B cell (primary cell): ENCODE measurements around the gene POU3F3. TPM values are rescaled to one million over a fixed set of nuclear protein-coding genes. Genes with fewer than 3 reads are reported as not detected.

Experiments
- ATAC-seq: fragments of 200-7000 bp; cut with Tn5 transposase; one replicate; pipeline ENCODE4 v1.10.0; 2021; ENCODE audit warnings: low read depth, mild to moderate bottlenecking, moderate number of reproducible peaks, moderate library complexity
- CTCF ChIA-PET: fragments of 350-600 bp; sonication (Branson Sonifier 250); formaldehyde crosslinking; loops from one replicate; lab custom pipeline; 2021; ENCODE audit warnings: antibody characterized with exemption, inconsistent platforms; lab: Charles Lee
- POLR2A ChIA-PET: fragments of 350-600 bp; sonication (Branson Sonifier 250); formaldehyde crosslinking; loops from one replicate; lab custom pipeline; 2021; ENCODE audit warnings: antibody characterized with exemption; lab: Charles Lee
- DNase-seq: peaks from one replicate; pipeline ENCODE4 v3.0.0; 2013
- H2AFZ ChIP-seq: 2 replicates; pipeline ENCODE4 v1.6.1; 2012; ENCODE audit warnings: mild to moderate bottlenecking, low read depth, low read length; ENCODE audit not compliant: insufficient read depth, poor library complexity, severe bottlenecking
- H3K27ac ChIP-seq, 2 donors: 1 replicate in 1 of 2; 2 replicates in 1 of 2; pipeline ENCODE4 v1.5.1; 2012 to 2013; ENCODE audit warnings: low read length in 2 of 2, mild to moderate bottlenecking in 2 of 2, moderate library complexity in 1 of 2
- H3K27me3 ChIP-seq, 4 experiments: fragments of 200-600 bp in 1 of 4; sonication (generic) in 1 of 4; replicated peaks in 1 of 4; 1 replicate in 2 of 4; 2 replicates in 2 of 4; pipeline versions ENCODE4 v1.6.1 to v1.7.0; 2013 to 2016; ENCODE audit warnings: low read length in 3 of 4, mild to moderate bottlenecking in 2 of 4, mixed read lengths in 1 of 4, moderate library complexity in 1 of 4; ENCODE audit not compliant: insufficient read depth in 4 of 4, control insufficient read depth in 3 of 4; ENCODE audit errors: control extremely low read depth in 1 of 4
- H3K36me3 ChIP-seq, 2 experiments: replicated peaks in 1 of 2; 1 replicate in 1 of 2; 2 replicates in 1 of 2; pipeline versions ENCODE4 v1.6.1 to v1.7.1; 2013; ENCODE audit warnings: low read length in 1 of 2; ENCODE audit not compliant: insufficient read depth in 2 of 2, control insufficient read depth in 1 of 2; ENCODE audit errors: control extremely low read depth in 1 of 2, extremely low read depth in 1 of 2
- H3K4me1 ChIP-seq, 2 donors: fragments of 200-600 bp in 1 of 2; sonication (generic) in 1 of 2; 1 replicate in 1 of 2; 2 replicates in 1 of 2; pipeline versions ENCODE4 v1.5.1 to v1.6.1; 2013 to 2017; ENCODE audit warnings: low read length in 2 of 2; ENCODE audit not compliant: control insufficient read depth in 2 of 2, insufficient read depth in 2 of 2
- H3K4me2 ChIP-seq: replicated peaks from 2 replicates; pipeline ENCODE3; 2012; ENCODE audit warnings: mild to moderate bottlenecking, low read depth, low read length; ENCODE audit not compliant: poor library complexity, severe bottlenecking
- H3K4me3 ChIP-seq, 5 experiments: fragments of 200-600 bp in 1 of 5; sonication (generic) in 1 of 5; 1 replicate in 3 of 5; 2 replicates in 2 of 5; pipeline versions ENCODE4 v1.5.1 to v1.7.0; 2011 to 2016; ENCODE audit warnings: low read length in 4 of 5, mild to moderate bottlenecking in 4 of 5, low read depth in 2 of 5, control low read depth in 1 of 5, moderate library complexity in 1 of 5; ENCODE audit not compliant: insufficient read depth in 1 of 5; ENCODE audit errors: control extremely low read depth in 1 of 5, extremely low read depth in 1 of 5
- H3K79me2 ChIP-seq: fragments of 200-600 bp; sonication (generic); one replicate; pipeline ENCODE4 v1.6.0; 2016; ENCODE audit warnings: low read length; ENCODE audit not compliant: control insufficient read depth, insufficient read depth
- H3K9ac ChIP-seq: fragments of 200-600 bp; sonication (generic); 2 replicates; pipeline ENCODE4 v1.6.1; 2017; ENCODE audit warnings: mild to moderate bottlenecking, low read length, moderate library complexity
- H3K9me3 ChIP-seq, 3 donors: one replicate each; pipeline versions ENCODE4 v1.6.1 to v1.7.1; 2013; ENCODE audit warnings: low read length in 2 of 3; ENCODE audit not compliant: control insufficient read depth in 2 of 3, insufficient read depth in 1 of 3; ENCODE audit errors: control extremely low read depth in 1 of 3
- H4K20me1 ChIP-seq: 2 replicates; pipeline ENCODE4 v1.6.0; 2012; ENCODE audit warnings: mild to moderate bottlenecking, low read length; ENCODE audit not compliant: insufficient read depth, control insufficient read depth, poor library complexity, severe bottlenecking
- H3K27ac Mint-ChIP-seq: one replicate; pipeline ENCODE4 v1.8.0; 2021; ENCODE audit warnings: mixed read lengths
- H3K27me3 Mint-ChIP-seq: one replicate; pipeline ENCODE4 v1.8.0; 2021; ENCODE audit warnings: mixed read lengths
- H3K4me1 Mint-ChIP-seq: one replicate; pipeline ENCODE4 v1.8.0; 2021; ENCODE audit warnings: mixed read lengths
- H3K4me3 Mint-ChIP-seq: one replicate; pipeline ENCODE4 v1.8.0; 2021; ENCODE audit warnings: mixed read lengths
- H3K9me3 Mint-ChIP-seq: one replicate; pipeline ENCODE4 v1.8.0; 2022; ENCODE audit warnings: mixed read lengths; ENCODE audit not compliant: insufficient read depth
- CTCF ChIP-seq: fragments of 200-600 bp; IDR thresholded peaks from one replicate; pipeline ENCODE4 v1.8.0; 2022; ENCODE audit warnings: antibody characterized with exemption, mild to moderate bottlenecking
- EZH2 ChIP-seq: IDR thresholded peaks from 2 replicates; pipeline ENCODE4 v1.6.1; 2012; ENCODE audit warnings: borderline replicate concordance, low read depth, mild to moderate bottlenecking, moderate library complexity, low read length; ENCODE audit not compliant: insufficient read depth, poor library complexity, severe bottlenecking
- WGBS: methylation state at CpG from one replicate; pipeline ENCODE4 v1.1.5; 2013; ENCODE audit warnings: missing lambda C conversion rate; ENCODE audit not compliant: insufficient coverage; 5-methylcytosine and 5-hydroxymethylcytosine counted together
- intact Hi-C: fragments of 100-400 bp; cut with micrococcal nuclease; formaldehyde crosslinking; loops from one replicate; pipeline ENCODE4 v1.10.0; 2022
- polyA plus RNA-seq: library from polyadenylated mRNA; depleted of rRNA; stranded (reverse); fragments of >200 nt; gene quantifications from 2 replicates; pipeline ENCODE4 v1.2.3, GENCODE V29; 2012
- total RNA-seq, 2 donors: library from RNA; stranded (reverse); fragments of 120-200 nt in 1 of 2; gene quantifications; 1 replicate in 1 of 2; 2 replicates in 1 of 2; pipeline versions ENCODE4 v1.2.3 to v1.2.4, GENCODE V29; 2013 to 2022

POU3F3 gene
- total and polyA plus RNA-seq, 2 donors (not counting 1 experiment from before 2014, with no cell fraction given), result 0.03 to 0.12 TPM

DNA sequence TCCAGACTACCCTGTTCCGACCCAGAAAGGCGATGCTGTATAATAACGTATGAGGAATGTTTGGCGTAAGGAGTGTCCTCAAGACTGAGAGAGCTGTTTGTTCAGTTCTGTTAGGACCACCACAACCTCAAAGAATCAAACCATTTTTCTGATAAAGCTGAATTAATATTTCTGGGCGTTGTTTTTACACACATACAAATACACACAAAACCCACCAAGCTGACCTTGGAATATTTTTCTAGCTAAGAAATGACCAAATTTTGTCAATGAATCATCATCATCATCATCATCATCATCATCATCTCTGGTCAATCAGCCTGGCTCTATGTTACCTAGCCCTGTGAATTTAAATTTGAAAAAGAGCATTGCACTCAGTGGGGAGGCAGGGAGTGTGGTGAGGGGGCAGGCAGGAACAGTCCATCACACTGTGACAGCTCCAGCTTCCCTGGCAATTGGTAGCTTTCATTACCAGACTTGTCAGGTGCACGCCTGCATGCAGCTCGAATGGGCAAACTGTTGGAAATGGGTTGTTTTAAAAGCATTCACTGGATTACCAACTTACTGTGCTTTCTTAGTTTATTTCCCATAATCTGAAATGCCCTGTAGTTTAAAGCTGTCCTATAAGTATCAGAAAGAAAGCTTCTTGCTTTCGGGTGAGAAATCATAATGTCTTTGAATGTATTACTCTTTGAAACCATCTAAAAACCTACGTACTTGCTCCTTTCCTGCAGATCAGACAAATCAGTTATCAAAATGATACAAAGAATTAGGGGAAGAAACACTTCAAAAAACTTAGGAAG, 6.9 kb upstream of the POU3F3 start:
- ChIA-PET POLR2A (interaction anchor here (0.6 kb wide), 1 partner anchor 200 kb away, joined by 4 read pairs; no protein-coding TSS in a partner anchor), CTCF (interaction anchor here (0.8 to 1.7 kb wide), 3 partner anchors 9 to 130 kb away, joined by 3 to 6 read pairs (median 4); no protein-coding TSS in a partner anchor)
- peak; percentile 13 for DNase-seq
- H3K9me3 ChIP-seq, result peaks cover 2 to 49% (median 9%) of the 10 kb centered on the region in 3 donors
- H2AFZ ChIP-seq, result no peak overlapping the region
- peaks cover 0 to 94% (median 86%) of the 10 kb centered on the region in 4 experiments for H3K27me3 ChIP-seq
- Mint-ChIP-seq H3K4me3 (no peak overlapping the region), H3K27ac (no peak overlapping the region), H3K4me1 (peaks cover 29% of the 10 kb centered on the region), H3K27me3 (peaks cover 76% of the 10 kb centered on the region), H3K9me3 (no peaks in the 10 kb centered on the region)
- ATAC-seq, result no peak
- peaks cover 33 to 60% of the 10 kb centered on the region in 2 donors for H3K4me1 ChIP-seq
- intact Hi-C loops, result loop anchor here (5.0 kb wide), 1 partner anchor 130 kb away; no protein-coding TSS in a partner anchor
- H3K4me2 ChIP-seq, result no peak overlapping the region
- H3K9ac ChIP-seq, result no peak overlapping the region
- no peak overlapping the region for H3K27ac ChIP-seq
- TF ChIP-seq CTCF (no peak), EZH2 (no peak)
- no peaks in the 10 kb centered on the region for H4K20me1 ChIP-seq
- WGBS, result 40% methylated on average over 1 of the region's 9 CpGs
- no peaks in the 10 kb centered on the region for H3K79me2 ChIP-seq
- no peaks in the 10 kb centered on the region for H3K36me3 ChIP-seq
- no peak overlapping the region for H3K4me3 ChIP-seq
